ENCODE results near the gene RTTN.

RTTN gene

DNA sequence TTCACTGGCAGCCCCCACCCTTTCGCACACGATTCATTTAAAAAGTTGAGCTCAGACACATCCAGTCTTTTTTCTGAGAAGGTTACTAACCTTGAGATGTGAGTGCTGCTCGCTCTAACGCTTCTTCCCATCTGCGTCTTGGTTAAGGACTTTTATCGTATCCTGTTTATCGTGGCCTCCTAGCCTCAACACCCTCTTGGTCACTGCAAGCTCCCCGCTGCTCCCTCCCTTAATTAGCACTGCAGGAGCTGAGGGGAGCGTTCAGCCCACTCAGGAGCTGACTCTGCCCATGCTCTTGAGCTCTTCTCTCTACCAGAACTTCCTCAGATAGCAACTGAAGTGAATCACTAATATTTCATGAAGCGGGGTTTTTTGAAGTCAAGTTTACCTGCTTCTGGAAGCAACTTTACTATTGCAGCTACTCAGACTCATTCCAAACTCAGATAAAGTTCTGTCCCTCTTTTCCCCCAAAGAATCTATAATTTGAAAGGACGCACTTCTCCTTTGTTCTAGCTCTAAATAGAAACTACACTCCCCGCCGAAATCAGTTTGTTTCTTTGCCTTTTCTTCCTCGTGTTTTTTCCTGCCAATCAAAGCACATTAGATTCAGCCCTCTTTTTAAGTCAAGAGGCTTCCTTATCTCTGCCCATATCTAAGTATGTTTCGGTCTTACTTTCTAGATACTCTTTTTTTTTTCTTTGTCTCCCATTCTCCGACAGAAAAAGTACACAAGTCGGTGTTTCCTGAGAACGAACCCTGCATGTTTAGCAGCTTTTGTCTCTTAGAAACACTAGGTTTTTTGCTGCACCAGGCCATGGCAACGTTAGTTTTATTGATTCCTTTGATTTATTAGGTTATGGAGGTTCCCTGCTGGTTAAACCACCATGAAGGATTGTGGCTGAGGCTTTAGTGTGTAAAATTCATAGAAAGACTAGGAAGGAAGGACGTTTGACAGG lies 248.5 kb downstream of the RTTN start:
- TF ChIP-seq CTCF (IDR thresholded peaks at IDR 0.05; ENCODE audit: extremely low read depth, missing control alignments) = no peak

DNA sequence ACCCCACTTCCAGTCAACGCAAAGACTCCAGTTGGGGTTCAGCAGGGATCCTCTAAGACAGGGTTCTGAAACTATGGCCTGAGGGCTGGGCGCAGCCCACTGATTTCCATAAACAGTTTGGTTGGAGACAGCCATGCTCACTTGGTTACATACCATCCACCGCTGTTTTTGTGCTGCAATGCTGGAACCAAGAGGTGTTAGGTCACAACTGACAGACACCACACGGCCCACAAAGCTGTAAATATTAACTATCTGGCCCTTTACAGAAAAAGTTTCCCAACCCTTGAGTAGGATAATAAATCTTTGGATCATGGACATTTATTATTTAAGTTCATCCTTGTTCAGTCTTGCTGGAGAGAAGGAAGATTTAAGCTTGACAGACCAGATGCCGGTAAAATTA lies 249.4 kb downstream of the RTTN start:
- no peak for DNase-seq (ENCODE audit: low spot score)
- no peak for TF ChIP-seq CTCF (IDR thresholded peaks at IDR 0.05; ENCODE audit: extremely low read depth, missing control alignments)

More for the DNA sequence above, 248.5 kb downstream of the RTTN start:
- DNase-seq (ENCODE audit: low spot score) = no peak

GRCh38 chr18:69954719-69955480 lies 250.6 kb downstream of the RTTN start:
- no peak for DNase-seq (ENCODE audit: low spot score)

DNA sequence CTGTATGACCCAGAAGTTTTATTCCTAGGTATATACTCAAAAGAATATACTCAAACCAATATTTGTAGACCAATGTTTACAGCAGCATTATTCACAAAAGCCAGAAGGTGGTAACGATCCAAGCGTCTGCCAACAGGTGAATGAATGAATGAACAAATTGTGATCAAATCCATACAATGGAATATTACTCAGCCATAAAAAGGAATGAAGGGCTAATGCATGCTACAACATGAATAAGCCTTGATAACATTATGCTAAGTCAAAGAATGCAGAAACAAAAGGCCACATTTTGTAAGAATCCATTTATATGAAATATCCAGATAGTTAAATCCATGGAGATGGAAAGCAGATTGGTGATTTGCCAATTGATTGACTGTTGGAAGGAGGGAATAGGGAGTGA lies 252.3 kb downstream of the RTTN start:
- no peak for TF ChIP-seq CTCF (IDR thresholded peaks at IDR 0.05; ENCODE audit: extremely low read depth, missing control alignments)

More at GRCh38 chr18:69954719-69955480, 250.6 kb downstream of the RTTN start:
- no peak for TF ChIP-seq CTCF (IDR thresholded peaks at IDR 0.05; ENCODE audit: extremely low read depth, missing control alignments)

More for the DNA sequence above, 252.3 kb downstream of the RTTN start:
- no peak for DNase-seq (ENCODE audit: low spot score)

Data from GM20000 (cell line).